Right renal pelvis (tissue), 4 donors: ENCODE data around the gene PRDM5. TPM values are rescaled to one million over a fixed set of nuclear protein-coding genes. Genes with fewer than 3 reads are reported as not detected.

ENCODE experiments used
- DNase-seq, 4 donors: peaks; one replicate each; pipeline ENCODE4 v3.0.0-alpha.2; 2013; ENCODE audit warnings: low read depth in 4 of 4, low spot score in 3 of 4, missing footprints in 1 of 4
- polyA plus RNA-seq, 4 donors: library from polyadenylated mRNA; unstranded; fragments of 120-200 nt; gene quantifications; one replicate each; pipeline ENCODE4 v1.2.1, GENCODE V29; 2013; ENCODE audit not compliant: insufficient read length in 4 of 4

Gene PRDM5
- polyA plus RNA-seq, result 10 to 100 TPM; 14.2 to 17.9 (median 16.2) TPM

GRCh38 chr4:120922381-120923206 is at the start of gene PRDM5:
Gene PRDM5, minus strand, starts transcription at chr4:120922726. Its CDS starts 118 bp downstream, at chr4:120922608.
- peak; percentile 35 to 57 (median 48) for DNase-seq

DNA sequence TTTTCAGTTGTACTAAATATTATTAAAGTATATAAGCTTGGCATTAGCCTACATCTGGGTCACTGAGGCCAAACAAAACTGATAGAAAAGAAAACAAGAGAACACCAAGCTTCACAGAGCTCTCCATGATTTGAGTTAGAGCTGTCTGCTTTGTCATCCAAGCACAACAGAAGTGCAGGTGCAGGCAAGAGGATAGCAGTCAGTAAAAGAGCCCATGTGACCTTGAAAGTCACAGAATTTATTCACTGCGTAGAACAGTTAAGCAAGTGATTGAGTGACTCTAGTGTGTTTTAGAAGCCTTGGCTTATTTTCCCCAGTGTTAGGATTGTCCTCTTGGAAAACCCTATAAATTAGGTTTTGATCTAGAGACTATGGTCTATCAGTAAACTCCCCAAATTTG is 49.4 kb upstream of the PRDM5 start:
- no peak for DNase-seq

- no peak for DNase-seq
Observed at GRCh38 chr4:120965938-120966337, 43.4 kb upstream of the PRDM5 start.

GRCh38 chr4:120964596-120964995 is 42.1 kb upstream of the PRDM5 start:
- no peak for DNase-seq

- no peak for DNase-seq
Observed at GRCh38 chr4:120963449-120963848, 40.9 kb upstream of the PRDM5 start.

DNA sequence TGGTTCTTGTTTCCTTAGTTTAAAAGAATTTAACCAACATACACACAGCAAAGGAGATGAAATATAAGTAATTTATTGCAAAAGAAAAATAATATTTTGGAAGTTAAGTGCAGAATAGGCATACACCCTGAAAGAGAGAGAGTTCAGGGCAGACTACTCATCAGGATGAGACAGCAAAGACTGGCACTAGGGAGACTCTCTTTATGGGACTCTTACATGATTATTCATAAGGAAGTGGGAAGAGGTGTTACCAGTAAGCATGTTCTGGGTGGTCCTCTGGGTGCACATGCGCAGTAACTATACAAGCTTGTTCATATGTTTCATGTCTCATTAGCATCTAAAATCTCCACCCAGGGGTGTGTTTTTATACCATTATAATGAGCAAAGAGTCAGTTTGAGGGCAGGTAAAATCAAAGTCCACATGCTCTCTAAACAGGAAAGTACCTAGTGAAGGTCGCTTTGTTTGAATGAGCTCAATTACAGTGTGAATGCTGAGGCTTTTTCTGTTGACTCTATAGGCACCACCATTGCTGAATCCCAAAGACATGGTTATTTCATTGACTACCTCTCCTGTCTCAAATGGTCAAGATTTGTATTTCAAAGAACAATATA is 38.2 kb upstream of the PRDM5 start:
- no peak for DNase-seq

GRCh38 chr4:120948382-120948781 is 25.9 kb upstream of the PRDM5 start:
- no peak for DNase-seq

GRCh38 chr4:120942776-120943175 is 20.2 kb upstream of the PRDM5 start:
- DNase-seq, result peak in 2 of 4 donors; percentile 18 to 34

GRCh38 chr4:120940547-120940946 is 18.0 kb upstream of the PRDM5 start:
- no peak for DNase-seq

- DNase-seq, result no peak
Observed at GRCh38 chr4:120939693-120940092, 17.2 kb upstream of the PRDM5 start.

DNA sequence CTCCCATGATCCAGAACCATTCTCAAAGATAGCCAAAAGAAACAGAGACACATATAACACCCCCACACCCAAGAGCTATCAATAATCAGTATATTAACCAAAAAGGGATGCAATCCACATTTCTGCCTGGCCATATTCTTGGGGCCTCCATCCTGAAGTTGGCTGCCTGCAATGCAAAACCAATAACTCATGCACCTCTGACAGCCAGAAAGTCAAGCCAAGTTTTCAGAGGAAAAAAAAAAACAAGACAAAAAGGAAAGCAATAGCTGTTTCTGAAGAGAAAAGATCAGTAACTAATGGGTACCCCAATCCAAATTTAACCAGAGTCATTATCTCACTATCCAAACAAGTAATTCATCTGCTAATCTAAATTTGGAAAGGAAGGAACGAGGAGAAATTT is 7.3 kb upstream of the PRDM5 start:
- no peak for DNase-seq

GRCh38 chr4:120927801-120928409 is 5.4 kb upstream of the PRDM5 start:
- DNase-seq, result no peak

DNA sequence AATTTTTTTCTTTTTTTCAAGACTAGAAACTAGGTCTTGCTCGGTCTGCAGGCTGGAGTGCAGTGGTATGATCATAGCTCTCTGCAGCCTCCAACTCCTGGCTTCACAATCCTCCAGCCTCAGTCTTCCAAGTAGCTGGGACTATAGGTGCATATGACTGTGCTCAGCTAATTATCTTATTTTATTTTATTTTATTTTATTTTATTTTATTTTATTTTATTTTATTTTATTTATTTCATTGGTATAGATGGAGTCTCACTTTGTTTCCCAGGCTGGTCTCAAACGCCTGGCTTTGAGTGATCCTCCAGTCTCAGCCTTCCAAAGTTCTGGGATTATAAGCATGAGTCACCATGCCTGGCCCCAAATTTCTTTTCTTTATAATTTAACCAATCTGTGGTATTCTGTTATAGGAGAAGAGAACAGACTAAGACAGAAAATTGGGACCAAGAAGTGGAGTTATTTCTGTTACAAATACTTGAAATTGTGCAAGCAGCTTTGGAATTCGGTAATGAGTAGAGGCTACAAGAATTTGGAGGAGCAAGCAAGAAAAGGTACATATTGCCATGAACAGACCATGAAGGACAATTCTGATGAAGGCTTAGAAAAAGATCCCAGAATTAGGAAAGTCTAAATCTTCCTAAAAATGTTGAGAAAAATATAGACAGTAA is 4.0 kb upstream of the PRDM5 start:
- no peak for DNase-seq

DNA sequence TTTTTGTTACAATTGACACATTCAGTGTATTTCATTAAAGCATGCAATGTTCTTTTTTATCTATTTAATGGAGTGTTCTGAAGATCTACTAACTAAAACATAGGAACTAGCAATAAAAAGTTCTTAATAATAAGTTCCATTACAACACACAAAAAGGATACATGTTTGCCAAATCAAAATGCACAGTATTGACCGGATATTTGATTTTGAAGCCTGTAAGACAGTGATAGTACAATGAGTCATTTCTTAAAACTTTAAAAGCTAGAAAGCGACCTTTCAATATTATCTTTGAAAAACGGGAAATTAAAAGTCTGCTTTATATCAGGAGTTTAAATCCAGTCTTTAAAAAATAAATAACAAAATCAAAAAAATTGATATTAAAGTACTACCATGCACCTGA is 2.4 kb upstream of the PRDM5 start:
- no peak for DNase-seq

GRCh38 chr4:120923207-120923522 is 639 bp upstream of the PRDM5 start:
- DNase-seq, result no peak

- peak in 3 of 4 donors; percentile 47 to 63 (median 49) for DNase-seq
Observed at GRCh38 chr4:120921456-120922380, 808 bp downstream of the PRDM5 start.

DNA sequence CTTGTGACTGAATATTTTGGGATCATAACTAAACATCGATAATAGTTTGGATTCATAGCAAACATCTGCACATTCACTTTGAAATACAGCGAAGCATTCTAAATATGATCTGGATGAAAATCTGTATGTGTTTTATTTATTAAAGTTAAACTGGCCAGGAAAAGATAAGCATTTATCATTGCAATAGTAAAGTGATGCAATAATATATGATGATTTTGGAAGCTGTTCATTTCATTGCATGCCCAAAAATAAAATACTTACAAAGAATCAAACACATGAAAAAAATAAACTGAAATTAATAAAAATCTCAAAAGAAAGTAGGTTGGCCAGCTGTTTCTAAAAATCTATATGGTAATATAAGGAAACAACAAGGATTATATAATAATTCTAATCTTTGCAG is 1.9 kb downstream of the PRDM5 start:
- DNase-seq, result no peak

DNA sequence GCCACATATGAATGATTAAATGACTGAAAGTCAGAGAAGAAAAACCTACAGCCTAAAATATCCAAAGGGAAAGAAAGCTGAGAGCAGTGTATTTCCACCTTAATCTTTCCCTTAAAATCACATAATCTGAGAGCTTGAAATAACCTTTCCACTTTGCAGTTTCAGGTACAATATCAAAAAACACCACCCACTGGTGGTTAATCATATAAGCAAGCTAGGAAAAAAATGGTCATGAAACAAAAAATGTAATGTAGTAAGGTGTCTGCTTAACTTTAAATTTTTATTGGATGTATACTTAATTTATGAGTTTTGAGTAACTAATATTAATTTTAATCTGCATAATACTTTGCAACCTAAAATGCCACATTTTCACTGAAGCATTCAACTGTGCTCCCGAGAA is 3.2 kb downstream of the PRDM5 start:
- DNase-seq, result no peak

- no peak for DNase-seq
Observed at GRCh38 chr4:120918788-120919187, 3.7 kb downstream of the PRDM5 start.

GRCh38 chr4:120918092-120918491 is 4.4 kb downstream of the PRDM5 start:
- no peak for DNase-seq
